Ectodermal cell (in vitro differentiated cells): ENCODE results near the gene TPO.

Experiments
- H3K27ac ChIP-seq: 2 replicates; pipeline ENCODE4 v1.7.0; 2013; ENCODE audit warnings: mild to moderate bottlenecking, low read depth, low read length; ENCODE audit not compliant: insufficient read depth, poor library complexity, severe bottlenecking
- H3K27me3 ChIP-seq: 2 replicates; pipeline ENCODE4 v1.7.0; 2013; ENCODE audit warnings: mild to moderate bottlenecking, low read length; ENCODE audit not compliant: insufficient read depth, control insufficient read depth, poor library complexity, severe bottlenecking
- H3K36me3 ChIP-seq: one replicate; pipeline ENCODE4 v1.7.0; 2013; ENCODE audit warnings: low read length; ENCODE audit not compliant: control insufficient read depth, insufficient read depth
- H3K4me1 ChIP-seq: one replicate; pipeline ENCODE4 v1.7.0; 2013; ENCODE audit warnings: low read length; ENCODE audit not compliant: control insufficient read depth, insufficient read depth
- H3K4me3 ChIP-seq: 2 replicates; pipeline ENCODE4 v1.7.0; 2013; ENCODE audit warnings: low read depth, low read length, control low read depth; ENCODE audit not compliant: insufficient read depth
- H3K9me3 ChIP-seq: 2 replicates; pipeline ENCODE4 v1.7.0; 2013; ENCODE audit warnings: mild to moderate bottlenecking, low read length, moderate library complexity; ENCODE audit not compliant: control insufficient read depth
- WGBS, 2 experiments: methylation state at CpG; one replicate each; pipeline ENCODE4 v1.1.7; 2013; ENCODE audit warnings: missing lambda C conversion rate in 2 of 2; 5-methylcytosine and 5-hydroxymethylcytosine counted together

TPO gene

GRCh38 chr2:1421731-1422130 is 8.5 kb downstream of the TPO start:
- 92 to 94% methylated on average over 14 of the region's 14 CpGs for WGBS, 2 experiments

GRCh38 chr2:1422131-1422530 is 8.9 kb downstream of the TPO start:
- 90 to 91% methylated on average over 22 of the region's 22 CpGs for whole genome bisulfite sequencing, 2 experiments
- H3K27ac ChIP-seq, result no peak overlapping the region
- no peaks in the 10 kb centered on the region for H3K36me3 ChIP-seq
- H3K4me3 ChIP-seq, result no peak overlapping the region
- H3K27me3 ChIP-seq, result no peaks in the 10 kb centered on the region
- no peaks in the 10 kb centered on the region for H3K4me1 ChIP-seq
- H3K9me3 ChIP-seq, result no peaks in the 10 kb centered on the region

More at GRCh38 chr2:1421731-1422130, 8.5 kb downstream of the TPO start:
- Histone ChIP-seq H3K4me3 (no peak overlapping the region), H3K4me1 (no peaks in the 10 kb centered on the region), H3K9me3 (no peaks in the 10 kb centered on the region), H3K27ac (no peak overlapping the region), H3K27me3 (no peaks in the 10 kb centered on the region), H3K36me3 (no peaks in the 10 kb centered on the region)

- no peak overlapping the region for H3K27ac ChIP-seq
- H3K9me3 ChIP-seq, result no peaks in the 10 kb centered on the region
- H3K36me3 ChIP-seq, result no peaks in the 10 kb centered on the region
- H3K4me1 ChIP-seq, result no peaks in the 10 kb centered on the region
- 92 to 93% methylated on average over 26 of the region's 26 CpGs for whole genome bisulfite sequencing, 2 experiments
- H3K4me3 ChIP-seq, result no peak overlapping the region
- no peaks in the 10 kb centered on the region for H3K27me3 ChIP-seq
Observed at GRCh38 chr2:1422716-1423285, 9.5 kb downstream of the TPO start.

GRCh38 chr2:1427086-1427485 is 13.8 kb downstream of the TPO start:
- 94 to 95% methylated on average over 3 of the region's 3 CpGs for WGBS, 2 experiments
- Histone ChIP-seq H3K4me3 (no peak overlapping the region), H3K9me3 (no peaks in the 10 kb centered on the region)

DNA sequence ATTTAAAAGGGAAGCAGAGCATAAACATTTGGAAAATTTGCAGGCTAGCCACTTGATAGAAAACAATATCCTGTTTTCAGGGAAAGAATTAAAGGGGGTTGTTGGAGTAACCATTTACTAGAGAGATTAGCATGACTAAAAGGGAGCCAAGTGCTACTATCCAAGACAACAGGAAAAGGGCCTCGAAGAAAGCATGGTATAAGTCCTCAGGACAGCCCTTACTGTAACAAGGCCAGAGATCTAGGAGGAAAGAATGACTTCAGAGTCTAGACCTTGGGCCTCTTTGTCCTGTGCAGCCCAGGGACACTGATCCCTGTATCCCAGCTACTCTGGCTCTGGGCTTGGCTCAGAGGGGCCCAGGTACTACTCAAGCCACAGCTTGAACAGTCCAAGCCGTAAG is 16.6 kb downstream of the TPO start:
- H3K9me3 ChIP-seq, result no peaks in the 10 kb centered on the region
- H3K4me3 ChIP-seq, result no peak overlapping the region
- no peaks in the 10 kb centered on the region for H3K36me3 ChIP-seq
- H3K4me1 ChIP-seq, result no peaks in the 10 kb centered on the region
- H3K27ac ChIP-seq, result no peak overlapping the region
- WGBS, 2 experiments, result 85 to 89% methylated on average over 2 of the region's 2 CpGs
- H3K27me3 ChIP-seq, result no peaks in the 10 kb centered on the region

More at GRCh38 chr2:1427086-1427485, 13.8 kb downstream of the TPO start:
- Histone ChIP-seq H3K27me3 (no peaks in the 10 kb centered on the region), H3K36me3 (no peaks in the 10 kb centered on the region), H3K4me1 (no peaks in the 10 kb centered on the region), H3K27ac (no peak overlapping the region)

- Histone ChIP-seq H3K36me3 (no peaks in the 10 kb centered on the region), H3K4me3 (no peak overlapping the region), H3K9me3 (no peaks in the 10 kb centered on the region), H3K27ac (no peak overlapping the region), H3K4me1 (no peaks in the 10 kb centered on the region), H3K27me3 (no peaks in the 10 kb centered on the region)
- 79 to 91% methylated on average over 2 of the region's 2 CpGs for WGBS, 2 experiments
Observed at GRCh38 chr2:1430491-1430890, 17.2 kb downstream of the TPO start.

- no peak overlapping the region for H3K4me3 ChIP-seq
- no peak overlapping the region for H3K27ac ChIP-seq
- H3K9me3 ChIP-seq, result no peaks in the 10 kb centered on the region
- WGBS, 2 experiments, result 80 to 86% methylated on average over 6 of the region's 6 CpGs
- no peaks in the 10 kb centered on the region for H3K4me1 ChIP-seq
- H3K27me3 ChIP-seq, result no peaks in the 10 kb centered on the region
- H3K36me3 ChIP-seq, result no peaks in the 10 kb centered on the region
Observed at GRCh38 chr2:1431886-1432400, 18.7 kb downstream of the TPO start.

DNA sequence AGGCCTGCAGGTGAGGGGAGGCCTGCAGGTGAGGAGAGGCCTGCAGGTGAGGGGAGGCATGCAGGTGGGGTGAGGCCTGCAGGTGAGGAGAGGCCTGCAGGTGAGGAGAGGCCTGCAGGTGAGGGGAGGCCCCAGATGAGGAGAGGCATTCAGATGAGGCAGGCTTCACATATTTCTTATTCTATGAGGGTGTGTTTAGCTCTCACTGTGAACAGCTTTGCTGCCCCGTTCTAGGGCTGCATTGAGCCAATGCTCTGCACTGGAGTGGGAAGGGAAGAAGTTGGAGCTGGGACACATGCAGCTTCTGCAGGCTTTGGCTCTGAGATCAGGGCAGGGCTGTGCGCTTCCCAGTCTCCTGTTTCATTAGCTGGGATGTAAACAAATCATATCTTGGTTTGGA is 19.5 kb downstream of the TPO start:
- WGBS, 2 experiments, result 93 to 94% methylated on average over 2 of the region's 2 CpGs
- Histone ChIP-seq H3K27me3 (no peaks in the 10 kb centered on the region), H3K36me3 (no peaks in the 10 kb centered on the region), H3K27ac (no peak overlapping the region), H3K4me1 (no peaks in the 10 kb centered on the region), H3K4me3 (no peak overlapping the region), H3K9me3 (no peaks in the 10 kb centered on the region)

- Histone ChIP-seq H3K4me1 (no peaks in the 10 kb centered on the region), H3K27me3 (no peaks in the 10 kb centered on the region), H3K9me3 (no peaks in the 10 kb centered on the region), H3K4me3 (no peak overlapping the region), H3K36me3 (no peaks in the 10 kb centered on the region), H3K27ac (no peak overlapping the region)
- WGBS, 2 experiments, result 90 to 93% methylated on average over 9 of the region's 9 CpGs
Observed at GRCh38 chr2:1436369-1436768, 23.1 kb downstream of the TPO start.

DNA sequence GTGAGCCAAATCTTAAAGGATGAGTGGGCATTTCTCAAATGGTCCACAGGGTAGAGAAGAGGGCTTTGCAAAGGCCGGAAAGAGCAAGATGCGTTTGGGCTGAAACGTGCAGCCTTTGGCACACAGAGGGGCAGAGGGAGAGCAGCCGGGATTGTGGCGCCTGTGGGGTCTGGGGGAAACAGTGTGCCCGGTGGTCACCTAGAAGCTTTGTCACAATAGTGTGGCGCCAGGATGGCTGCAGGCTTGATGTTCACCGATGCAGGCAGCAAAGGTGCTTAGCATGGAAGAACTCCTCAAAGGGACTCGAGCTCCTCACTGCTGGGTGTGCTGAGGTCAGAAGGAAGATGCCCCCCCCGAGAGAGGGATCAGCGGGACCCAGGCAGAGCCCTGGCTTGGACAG is 23.8 kb downstream of the TPO start:
- no peak overlapping the region for H3K27ac ChIP-seq
- no peak overlapping the region for H3K4me3 ChIP-seq
- WGBS, 2 experiments, result 87 to 88% methylated on average over 11 of the region's 11 CpGs
- no peaks in the 10 kb centered on the region for H3K9me3 ChIP-seq
- no peaks in the 10 kb centered on the region for H3K4me1 ChIP-seq
- H3K27me3 ChIP-seq, result no peaks in the 10 kb centered on the region
- H3K36me3 ChIP-seq, result no peaks in the 10 kb centered on the region

DNA sequence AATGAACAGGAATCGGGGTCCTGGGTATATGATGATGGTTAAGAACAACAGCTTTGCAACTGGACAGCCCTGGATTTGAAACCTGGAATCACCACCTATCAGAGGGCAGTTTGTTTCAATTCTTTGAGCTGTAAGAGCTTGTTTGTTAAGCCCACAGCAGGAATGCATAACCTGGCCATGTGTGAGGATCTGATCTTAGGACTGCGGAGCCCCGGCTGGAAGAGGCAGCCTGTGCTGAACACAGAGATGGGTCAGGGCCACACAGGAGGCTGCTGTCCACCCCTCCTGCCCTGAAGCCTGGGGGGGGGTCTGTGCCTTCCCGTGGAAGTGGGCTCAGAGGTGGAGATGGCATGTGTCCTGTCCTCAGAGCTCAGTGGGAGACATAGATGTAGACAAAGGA is 24.3 kb downstream of the TPO start:
- H3K27me3 ChIP-seq, result no peaks in the 10 kb centered on the region
- H3K36me3 ChIP-seq, result no peaks in the 10 kb centered on the region
- 88 to 92% methylated on average over 4 of the region's 4 CpGs for WGBS, 2 experiments

More for the DNA sequence above, 24.3 kb downstream of the TPO start:
- Histone ChIP-seq H3K4me1 (no peaks in the 10 kb centered on the region), H3K4me3 (no peak overlapping the region), H3K27ac (no peak overlapping the region), H3K9me3 (no peaks in the 10 kb centered on the region)
